ENCODE data around the gene SERAC1. TPM values are rescaled to one million over a fixed set of nuclear protein-coding genes. Genes with fewer than 3 reads are reported as not detected.

Gene SERAC1
- total and polyA plus RNA-seq, 2 donors from 2014 or later: 5.8 to 6.7 TPM

DNA sequence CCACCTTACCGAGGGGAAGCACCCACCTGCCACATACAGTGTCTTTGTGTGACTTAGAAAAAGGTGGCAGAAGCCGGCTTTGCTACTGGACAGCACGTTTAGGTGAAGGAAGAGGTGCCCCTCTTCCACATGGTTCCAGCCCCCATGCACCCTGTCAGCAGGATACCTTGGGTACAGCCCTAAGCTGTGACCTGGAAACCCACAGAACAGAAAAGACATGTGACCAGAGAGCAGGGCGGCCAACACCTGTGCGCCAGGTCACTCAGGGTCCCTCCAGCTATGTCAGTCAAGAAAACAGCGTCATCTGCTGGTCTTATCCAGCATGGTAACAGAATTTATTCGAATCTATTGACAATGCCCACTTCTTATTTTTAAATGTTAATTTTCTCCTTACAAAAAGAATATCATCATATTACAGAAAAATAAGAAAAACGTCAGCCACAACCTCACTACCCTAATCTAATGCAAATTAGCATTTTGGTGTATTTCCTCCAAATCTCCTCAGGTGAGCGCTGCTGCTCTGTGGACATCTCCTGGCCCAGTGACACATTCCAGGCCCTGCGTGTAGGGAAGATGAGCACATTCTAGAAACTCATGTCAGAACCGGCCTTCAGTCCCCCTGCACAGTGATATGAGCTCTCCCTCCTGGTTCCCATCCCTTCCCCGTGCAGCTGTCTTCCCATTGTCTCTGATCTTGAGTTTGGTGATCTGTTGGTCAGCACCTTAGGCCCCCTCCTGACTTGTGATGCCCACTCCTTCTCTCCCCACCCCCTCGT, 37.3 kb upstream of the SERAC1 start:
- DNase-seq (peak in 4 of 5 donors; percentile 18 to 59 (median 42)), FAIRE-seq (no peak)
- intact Hi-C loops (cut with DNase I): no loop called here
- TF ChIP-seq, protein P1, sequence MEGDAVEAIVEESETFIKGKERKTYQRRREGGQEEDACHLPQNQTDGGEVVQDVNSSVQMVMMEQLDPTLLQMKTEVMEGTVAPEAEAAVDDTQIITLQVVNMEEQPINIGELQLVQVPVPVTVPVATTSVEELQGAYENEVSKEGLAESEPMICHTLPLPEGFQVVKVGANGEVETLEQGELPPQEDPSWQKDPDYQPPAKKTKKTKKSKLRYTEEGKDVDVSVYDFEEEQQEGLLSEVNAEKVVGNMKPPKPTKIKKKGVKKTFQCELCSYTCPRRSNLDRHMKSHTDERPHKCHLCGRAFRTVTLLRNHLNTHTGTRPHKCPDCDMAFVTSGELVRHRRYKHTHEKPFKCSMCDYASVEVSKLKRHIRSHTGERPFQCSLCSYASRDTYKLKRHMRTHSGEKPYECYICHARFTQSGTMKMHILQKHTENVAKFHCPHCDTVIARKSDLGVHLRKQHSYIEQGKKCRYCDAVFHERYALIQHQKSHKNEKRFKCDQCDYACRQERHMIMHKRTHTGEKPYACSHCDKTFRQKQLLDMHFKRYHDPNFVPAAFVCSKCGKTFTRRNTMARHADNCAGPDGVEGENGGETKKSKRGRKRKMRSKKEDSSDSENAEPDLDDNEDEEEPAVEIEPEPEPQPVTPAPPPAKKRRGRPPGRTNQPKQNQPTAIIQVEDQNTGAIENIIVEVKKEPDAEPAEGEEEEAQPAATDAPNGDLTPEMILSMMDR (IDR thresholded peaks at IDR 0.05; ENCODE audit: borderline replicate concordance, extremely low read depth, insufficient read depth): peak; percentile 67
- H3K9me3 ChIP-seq (ENCODE audit: control insufficient read depth in 2 of 3, insufficient read depth in 1 of 3, low read length in 3 of 3): no peaks in the 10 kb centered on the region
- no peaks in the 10 kb centered on the region for H3K36me3 ChIP-seq (ENCODE audit: control insufficient read depth in 2 of 3, insufficient read depth in 3 of 3, low read length in 3 of 3)
- no peak overlapping the region for H3K9ac ChIP-seq (ENCODE audit: low read length in 3 of 3)
- H3K4me3 ChIP-seq (ENCODE audit: low read length in 3 of 3): no peak overlapping the region
- no peaks in the 10 kb centered on the region for H3K27me3 ChIP-seq (ENCODE audit: control insufficient read depth, insufficient read depth, low read length)
- no peak overlapping the region for H3K27ac ChIP-seq (ENCODE audit: low read depth in 2 of 2, low read length in 2 of 2)
- no peaks in the 10 kb centered on the region for H3K4me1 ChIP-seq (ENCODE audit: control insufficient read depth in 2 of 3, insufficient read depth in 2 of 3, low read depth in 1 of 3, low read length in 3 of 3)

DNA sequence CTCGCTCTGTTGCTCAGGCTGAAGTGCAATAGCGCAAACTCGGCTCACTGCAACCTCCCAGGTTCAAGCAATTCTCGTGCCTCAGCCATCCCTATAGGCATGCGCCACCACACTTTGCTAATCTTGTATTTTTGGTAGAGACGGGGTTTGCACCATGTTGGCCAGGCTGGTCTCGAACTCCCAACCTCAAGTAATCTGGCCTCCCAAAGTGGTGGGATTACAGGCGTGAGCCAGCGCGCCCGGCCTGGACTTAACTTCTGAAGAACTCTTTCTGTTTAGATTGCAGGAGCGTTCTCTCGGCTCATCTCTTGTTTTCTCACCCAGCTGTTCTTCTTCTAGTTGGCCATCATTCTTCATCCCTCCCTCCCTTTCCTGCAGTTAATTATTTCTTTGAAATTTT, 30.4 kb upstream of the SERAC1 start:
- FAIRE-seq (no peak), DNase-seq (peak in 2 of 5 donors; percentile 27 to 73)
- Histone ChIP-seq H3K27ac (ENCODE audit: low read depth in 2 of 2, low read length in 2 of 2) (no peak overlapping the region), H3K36me3 (ENCODE audit: control insufficient read depth in 2 of 3, insufficient read depth in 3 of 3, low read length in 3 of 3) (no peaks in the 10 kb centered on the region), H3K27me3 (ENCODE audit: control insufficient read depth, insufficient read depth, low read length) (no peaks in the 10 kb centered on the region), H3K4me1 (ENCODE audit: control insufficient read depth in 2 of 3, insufficient read depth in 2 of 3, low read depth in 1 of 3, low read length in 3 of 3) (no peaks in the 10 kb centered on the region), H3K9me3 (ENCODE audit: control insufficient read depth in 2 of 3, insufficient read depth in 1 of 3, low read length in 3 of 3) (no peaks in the 10 kb centered on the region), H3K9ac (ENCODE audit: low read length in 3 of 3) (no peak overlapping the region), H3K4me3 (ENCODE audit: low read length in 3 of 3) (no peak overlapping the region)
- intact Hi-C loops (cut with DNase I): no loop called here
- TF ChIP-seq, protein P1 (IDR thresholded peaks at IDR 0.05; ENCODE audit: borderline replicate concordance, extremely low read depth, insufficient read depth): no peak

DNA sequence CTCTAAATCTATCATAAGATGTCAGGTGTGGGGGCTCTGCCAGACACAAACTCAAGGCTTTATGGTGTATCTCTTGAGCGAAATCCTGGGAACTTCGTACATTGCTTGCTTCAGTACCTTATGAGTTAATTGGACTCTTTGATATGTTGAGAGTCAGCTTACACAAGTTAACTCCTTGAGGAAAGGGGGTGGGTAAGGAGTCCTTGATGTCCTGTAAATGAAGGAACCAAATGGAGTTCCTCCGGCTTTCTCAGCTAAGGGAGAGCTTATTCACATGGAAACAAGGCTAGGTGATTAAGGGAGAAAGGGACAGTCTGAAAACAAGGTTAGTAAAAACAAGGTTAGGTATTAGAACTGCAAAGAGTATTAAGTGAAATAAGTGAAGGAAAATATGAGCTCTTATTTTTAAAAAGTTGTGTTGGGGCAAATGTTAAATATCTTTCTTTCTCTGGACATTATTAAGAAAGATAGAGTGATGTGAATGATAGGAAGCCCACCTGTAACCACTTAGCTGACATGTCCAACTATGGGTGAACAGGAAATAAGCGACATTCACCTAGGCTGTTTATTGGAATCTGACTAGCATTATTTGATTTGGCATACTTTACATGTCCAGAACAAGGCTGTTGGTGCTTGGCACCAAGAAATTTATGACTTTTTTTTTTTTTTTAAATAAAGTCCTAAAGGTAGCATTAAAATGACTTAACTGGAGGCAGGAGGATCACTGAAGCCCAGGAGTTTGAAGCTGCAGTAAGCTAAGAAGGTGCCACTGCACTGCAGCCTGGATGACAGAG, 26.6 kb upstream of the SERAC1 start:
- Histone ChIP-seq H3K9me3 (ENCODE audit: control insufficient read depth in 2 of 3, insufficient read depth in 1 of 3, low read length in 3 of 3) (no peaks in the 10 kb centered on the region), H3K27ac (ENCODE audit: low read depth in 2 of 2, low read length in 2 of 2) (no peak overlapping the region), H3K4me3 (ENCODE audit: low read length in 3 of 3) (no peak overlapping the region), H3K4me1 (ENCODE audit: control insufficient read depth in 2 of 3, insufficient read depth in 2 of 3, low read depth in 1 of 3, low read length in 3 of 3) (no peaks in the 10 kb centered on the region), H3K27me3 (ENCODE audit: control insufficient read depth, insufficient read depth, low read length) (no peaks in the 10 kb centered on the region), H3K9ac (ENCODE audit: low read length in 3 of 3) (no peak overlapping the region), H3K36me3 (ENCODE audit: control insufficient read depth in 2 of 3, insufficient read depth in 3 of 3, low read length in 3 of 3) (no peaks in the 10 kb centered on the region)
- no peak for FAIRE-seq
- peak in 2 of 5 donors; percentile 43 to 45 for DNase-seq
- intact Hi-C loops (cut with DNase I): no loop called here
- TF ChIP-seq, protein P1 (IDR thresholded peaks at IDR 0.05; ENCODE audit: borderline replicate concordance, extremely low read depth, insufficient read depth): no peak

Data from kidney (tissue), 14 donors.